Suppressor macrophage treated with lipopolysaccharide for 1 hour (primary cell): ENCODE measurements around the gene TTN.

Source experiments
- DNase-seq, 3 donors: peaks; one replicate each; pipeline ENCODE4 v3.0.0-alpha.2; 2020 to 2022

The TTN gene

GRCh38 chr2:178480227-178481181, 326.7 kb downstream of the TTN start, which contains the start of gene PLEKHA3:
TSS of gene PLEKHA3 (plus strand) at chr2:178480457. CDS start at chr2:178480870, 413 bp downstream.
- peak; percentile 99 to 100 (median 99) for DNase-seq

GRCh38 chr2:178479758-178480226, 327.4 kb downstream of the TTN start:
- peak; percentile 2 to 35 (median 33) for DNase-seq

- no peak for DNase-seq
Measured at GRCh38 chr2:178479275-178479616, 328.0 kb downstream of the TTN start.

- DNase-seq: peak; percentile 85 to 94 (median 91)
Measured at GRCh38 chr2:178478439-178479274, 328.6 kb downstream of the TTN start, which contains the start of gene FKBP7. TSS of gene FKBP7 (minus strand) at chr2:178478600. CDS start at chr2:178478499, 101 bp downstream.

- DNase-seq: peak in 2 of 3 donors; percentile 6 to 13
Measured at GRCh38 chr2:178478130-178478438, 329.1 kb downstream of the TTN start.

- DNase-seq: no peak
Measured at GRCh38 chr2:178477443-178478129, 329.6 kb downstream of the TTN start.

- no peak for DNase-seq
Measured at GRCh38 chr2:178476477-178476876, 330.7 kb downstream of the TTN start.
